Peyer's patch (tissue), 4 donors: Measurements from ENCODE around the gene PDE4D. TPM values are rescaled to one million over a fixed set of nuclear protein-coding genes. Genes with fewer than 3 reads are reported as not detected.

Source experiments
- DNase-seq, 3 donors: peaks; one replicate each; pipeline ENCODE4 v3.0.0-alpha.2; 2017 to 2019
- H3K27ac ChIP-seq, 4 donors: fragments of 200-600 bp; sonication (generic); one replicate each; pipeline ENCODE4 v1.5.1; 2016 to 2019
- H3K27me3 ChIP-seq, 2 donors: fragments of 200-600 bp; sonication (generic); one replicate each; pipeline ENCODE4 v1.5.1; 2019
- H3K36me3 ChIP-seq, 3 donors: fragments of 200-600 bp; sonication (generic); one replicate each; pipeline ENCODE4 v1.5.1; 2016 to 2019
- H3K4me1 ChIP-seq, 4 donors: fragments of 200-600 bp; sonication (generic); one replicate each; pipeline ENCODE4 v1.5.1; 2016 to 2019
- H3K4me3 ChIP-seq, 4 donors: fragments of 200-600 bp; sonication (generic); 1 replicate in 3 of 4; 2 replicates in 1 of 4; pipeline ENCODE4 v1.5.1; 2016 to 2019; ENCODE audit warnings: mild to moderate bottlenecking in 1 of 4
- H3K9me3 ChIP-seq, 4 donors: fragments of 200-600 bp; sonication (generic); one replicate each; pipeline ENCODE4 v1.5.1; 2016 to 2019; ENCODE audit warnings: mild to moderate bottlenecking in 1 of 4
- POLR2A ChIP-seq, 2 donors: fragments of 450-650 bp; IDR thresholded peaks; one replicate each; pipeline ENCODE4 v1.5.1; 2017; ENCODE audit warnings: antibody characterized with exemption in 2 of 2, mild to moderate bottlenecking in 2 of 2, moderate library complexity in 2 of 2
- total RNA-seq, 4 donors: library from RNA; depleted of rRNA; stranded (reverse); fragments of >200 nt; gene quantifications; one replicate each; pipeline ENCODE4 v1.1.0, GENCODE V29; 2016
- TF ChIP-seq, protein P1 (sequence below), 6 experiments: fragments of 450-650 bp in 4 of 6; fragments of 200-600 bp in 2 of 6; sonication (generic) in 1 of 6; IDR thresholded peaks; one replicate each; pipeline ENCODE4 v1.5.1; 2017 to 2019; ENCODE audit warnings: antibody characterized with exemption in 6 of 6, mild to moderate bottlenecking in 3 of 6, moderate library complexity in 1 of 6

PDE4D gene
- total RNA-seq, 4 donors from 2014 or later, result 19.8 to 89.1 (median 43.9) TPM

GRCh38 chr5:59158165-59158564, 735.4 kb downstream of the PDE4D start:
- Histone ChIP-seq H3K36me3 (no peaks in the 10 kb centered on the region), H3K4me1 (no peaks in the 10 kb centered on the region), H3K4me3 (no peak overlapping the region), H3K27me3 (no peaks in the 10 kb centered on the region), H3K9me3 (no peaks in the 10 kb centered on the region), H3K27ac (no peak overlapping the region)
- no peak for DNase-seq
- TF ChIP-seq, protein P1, sequence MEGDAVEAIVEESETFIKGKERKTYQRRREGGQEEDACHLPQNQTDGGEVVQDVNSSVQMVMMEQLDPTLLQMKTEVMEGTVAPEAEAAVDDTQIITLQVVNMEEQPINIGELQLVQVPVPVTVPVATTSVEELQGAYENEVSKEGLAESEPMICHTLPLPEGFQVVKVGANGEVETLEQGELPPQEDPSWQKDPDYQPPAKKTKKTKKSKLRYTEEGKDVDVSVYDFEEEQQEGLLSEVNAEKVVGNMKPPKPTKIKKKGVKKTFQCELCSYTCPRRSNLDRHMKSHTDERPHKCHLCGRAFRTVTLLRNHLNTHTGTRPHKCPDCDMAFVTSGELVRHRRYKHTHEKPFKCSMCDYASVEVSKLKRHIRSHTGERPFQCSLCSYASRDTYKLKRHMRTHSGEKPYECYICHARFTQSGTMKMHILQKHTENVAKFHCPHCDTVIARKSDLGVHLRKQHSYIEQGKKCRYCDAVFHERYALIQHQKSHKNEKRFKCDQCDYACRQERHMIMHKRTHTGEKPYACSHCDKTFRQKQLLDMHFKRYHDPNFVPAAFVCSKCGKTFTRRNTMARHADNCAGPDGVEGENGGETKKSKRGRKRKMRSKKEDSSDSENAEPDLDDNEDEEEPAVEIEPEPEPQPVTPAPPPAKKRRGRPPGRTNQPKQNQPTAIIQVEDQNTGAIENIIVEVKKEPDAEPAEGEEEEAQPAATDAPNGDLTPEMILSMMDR (IDR thresholded peaks at IDR 0.05), result no peak
- TF ChIP-seq POLR2A (IDR thresholded peaks at IDR 0.05), result no peak

GRCh38 chr5:59157068-59157467, 736.5 kb downstream of the PDE4D start:
- Histone ChIP-seq H3K4me3 (no peak overlapping the region), H3K4me1 (peaks cover 0 to 6% (median 0%) of the 10 kb centered on the region in 4 donors), H3K9me3 (no peaks in the 10 kb centered on the region), H3K27ac (no peak overlapping the region), H3K36me3 (no peaks in the 10 kb centered on the region), H3K27me3 (no peaks in the 10 kb centered on the region)
- DNase-seq, result no peak
- TF ChIP-seq, protein P1 (IDR thresholded peaks at IDR 0.05), result no peak

GRCh38 chr5:59152701-59153245, 740.8 kb downstream of the PDE4D start:
- no peak overlapping the region for H3K27ac ChIP-seq
- H3K36me3 ChIP-seq, result no peaks in the 10 kb centered on the region
- H3K4me3 ChIP-seq, result no peak overlapping the region
- TF ChIP-seq, protein P1 (IDR thresholded peaks at IDR 0.05), result no peak
- no peak for TF ChIP-seq POLR2A (IDR thresholded peaks at IDR 0.05)
- H3K4me1 ChIP-seq, result peaks cover 0 to 6% (median 0%) of the 10 kb centered on the region in 4 donors
- H3K27me3 ChIP-seq, result no peaks in the 10 kb centered on the region
- no peak for DNase-seq
- no peaks in the 10 kb centered on the region for H3K9me3 ChIP-seq

GRCh38 chr5:59151162-59151889, 742.2 kb downstream of the PDE4D start:
- Histone ChIP-seq H3K27ac (peak overlapping the region in 2 of 4 donors; percentile 32 to 72), H3K9me3 (no peaks in the 10 kb centered on the region), H3K4me1 (peaks cover 0 to 6% (median 0%) of the 10 kb centered on the region in 4 donors), H3K36me3 (no peaks in the 10 kb centered on the region), H3K4me3 (no peak overlapping the region), H3K27me3 (no peaks in the 10 kb centered on the region)
- TF ChIP-seq POLR2A (IDR thresholded peaks at IDR 0.05), result no peak
- TF ChIP-seq, protein P1 (IDR thresholded peaks at IDR 0.05), result no peak
- no peak for DNase-seq

GRCh38 chr5:59149827-59150226, 743.7 kb downstream of the PDE4D start:
- no peak for TF ChIP-seq POLR2A (IDR thresholded peaks at IDR 0.05)
- TF ChIP-seq, protein P1 (IDR thresholded peaks at IDR 0.05), result no peak
- Histone ChIP-seq H3K27ac (no peak overlapping the region), H3K9me3 (no peaks in the 10 kb centered on the region), H3K4me1 (peaks cover 0 to 6% (median 0%) of the 10 kb centered on the region in 4 donors), H3K27me3 (no peaks in the 10 kb centered on the region), H3K4me3 (no peak overlapping the region), H3K36me3 (no peaks in the 10 kb centered on the region)
- DNase-seq, result no peak
